Prostate gland (tissue), 2 donors: Measurements from ENCODE around the gene LRRC46. TPM values are rescaled to one million over a fixed set of nuclear protein-coding genes. Genes with fewer than 3 reads are reported as not detected.

ENCODE experiments used
- DNase-seq: peaks from one replicate; pipeline ENCODE4 v3.0.0-alpha.2; 2019; ENCODE audit warnings: low spot score
- H3K27ac ChIP-seq, 2 donors: fragments of 200-600 bp; sonication (generic); 2 replicates each; pipeline ENCODE4 v1.5.1; 2017 to 2019
- H3K27me3 ChIP-seq: fragments of 200-600 bp; sonication (generic); replicated peaks from 2 replicates; pipeline ENCODE4 v1.5.1; 2019; ENCODE audit not compliant: insufficient read depth
- H3K36me3 ChIP-seq, 2 donors: fragments of 200-600 bp; sonication (generic); 1 replicate in 1 of 2; 2 replicates in 1 of 2; pipeline versions ENCODE4 v1.5.1 to v1.8.1; 2017 to 2019
- H3K4me1 ChIP-seq: fragments of 200-600 bp; sonication (generic); replicated peaks from 2 replicates; pipeline ENCODE4 v1.5.1; 2019
- H3K4me3 ChIP-seq, 2 donors: fragments of 200-600 bp; sonication (generic); 2 replicates each; pipeline ENCODE4 v1.5.1; 2017 to 2019
- H3K9me3 ChIP-seq: fragments of 200-600 bp; sonication (generic); 2 replicates; pipeline ENCODE4 v1.5.1; 2017
- CTCF ChIP-seq, 4 experiments: fragments of 200-600 bp in 2 of 4; fragments of 450-650 bp in 2 of 4; sonication (generic) in 2 of 4; IDR thresholded peaks; 1 replicate in 3 of 4; 2 replicates in 1 of 4; pipeline ENCODE4 v1.5.1; 2016 to 2019; ENCODE audit warnings: antibody characterized with exemption in 4 of 4, mild to moderate bottlenecking in 2 of 4, moderate library complexity in 2 of 4
- POLR2A ChIP-seq: fragments of 450-650 bp; IDR thresholded peaks from one replicate; pipeline ENCODE4 v1.6.1; 2016; ENCODE audit warnings: antibody characterized with exemption, mild to moderate bottlenecking
- POLR2AphosphoS5 ChIP-seq: sonication (generic); formaldehyde crosslinking; IDR thresholded peaks from one replicate; pipeline ENCODE4 v1.6.1; 2017; ENCODE audit warnings: antibody characterized with exemption
- WGBS: methylation state at CpG from one replicate; pipeline ENCODE4 v1.1.5; 2018; 5-methylcytosine and 5-hydroxymethylcytosine counted together
- intact Hi-C: fragments of 100-400 bp; cut with DNase I; formaldehyde crosslinking; loops from one replicate; pipeline ENCODE4 v1.14.2; 2022
- total RNA-seq, 2 donors: library from RNA; depleted of rRNA; stranded (reverse); fragments of >200 nt; gene quantifications; one replicate each; pipeline ENCODE4 v1.1.0, GENCODE V29; 2016

LRRC46 gene
- total RNA-seq, 2 donors from 2014 or later: 1.1 to 4.9 TPM

- no peak for DNase-seq
- intact Hi-C loops: no loop called here
- no peaks in the 10 kb centered on the region for H3K9me3 ChIP-seq
- H3K4me1 ChIP-seq: peaks cover 10% of the 10 kb centered on the region
- 86% methylated on average over 21 of the region's 21 CpGs for WGBS
- H3K4me3 ChIP-seq: no peak overlapping the region
- H3K27me3 ChIP-seq: no peaks in the 10 kb centered on the region
- no peak overlapping the region for H3K27ac ChIP-seq
- no peak for TF ChIP-seq POLR2AphosphoS5
- TF ChIP-seq CTCF (IDR thresholded peaks at IDR 0.05): no peak
- no peak for TF ChIP-seq POLR2A
- peaks cover 5 to 9% of the 10 kb centered on the region in 2 donors for H3K36me3 ChIP-seq
Measured at GRCh38 chr17:47816111-47816735, 15.2 kb upstream of the LRRC46 start.

- peaks cover 10% of the 10 kb centered on the region for H3K4me1 ChIP-seq
- H3K4me3 ChIP-seq: no peak overlapping the region
- no peak overlapping the region for H3K27ac ChIP-seq
- WGBS: 93% methylated on average over 10 of the region's 10 CpGs
- TF ChIP-seq CTCF (IDR thresholded peaks at IDR 0.05): no peak
- no peak for TF ChIP-seq POLR2A
- TF ChIP-seq POLR2AphosphoS5: no peak
- peaks cover 5 to 9% of the 10 kb centered on the region in 2 donors for H3K36me3 ChIP-seq
- no peaks in the 10 kb centered on the region for H3K9me3 ChIP-seq
- no peak for DNase-seq
- intact Hi-C loops: no loop called here
- no peaks in the 10 kb centered on the region for H3K27me3 ChIP-seq
Measured at GRCh38 chr17:47816947-47817346, 14.5 kb upstream of the LRRC46 start.

GRCh38 chr17:47818002-47818695 lies 13.3 kb upstream of the LRRC46 start:
- Histone ChIP-seq H3K9me3 (no peaks in the 10 kb centered on the region), H3K4me1 (peaks cover 12% of the 10 kb centered on the region), H3K27ac (no peak overlapping the region), H3K36me3 (peaks cover 5 to 9% of the 10 kb centered on the region in 2 donors), H3K4me3 (no peak overlapping the region), H3K27me3 (no peaks in the 10 kb centered on the region)
- no peak for DNase-seq
- TF ChIP-seq POLR2AphosphoS5 (no peak), POLR2A (no peak), CTCF (IDR thresholded peaks at IDR 0.05) (no peak)
- intact Hi-C loops: no loop called here
- 75% methylated on average over 11 of the region's 11 CpGs for WGBS

- peaks cover 12% of the 10 kb centered on the region for H3K4me1 ChIP-seq
- DNase-seq: no peak
- 78% methylated on average over 10 of the region's 10 CpGs for WGBS
- peaks cover 5 to 18% of the 10 kb centered on the region in 2 donors for H3K36me3 ChIP-seq
- no peaks in the 10 kb centered on the region for H3K9me3 ChIP-seq
- no peaks in the 10 kb centered on the region for H3K27me3 ChIP-seq
- H3K27ac ChIP-seq: no peak overlapping the region
- no peak overlapping the region for H3K4me3 ChIP-seq
- intact Hi-C loops: no loop called here
- TF ChIP-seq POLR2A: no peak
- TF ChIP-seq CTCF (IDR thresholded peaks at IDR 0.05): no peak
- no peak for TF ChIP-seq POLR2AphosphoS5
Measured at GRCh38 chr17:47819475-47819874, 12.0 kb upstream of the LRRC46 start.
